GM19193 (cell line): ENCODE measurements around the gene NPDC1.

ENCODE experiments used
- POLR2A ChIP-seq: IDR thresholded peaks from 4 replicates; pipeline ENCODE4 v1.6.1; 2011; ENCODE audit not compliant: insufficient read depth, insufficient read length; ENCODE audit errors: extremely low read depth

Gene NPDC1

DNA sequence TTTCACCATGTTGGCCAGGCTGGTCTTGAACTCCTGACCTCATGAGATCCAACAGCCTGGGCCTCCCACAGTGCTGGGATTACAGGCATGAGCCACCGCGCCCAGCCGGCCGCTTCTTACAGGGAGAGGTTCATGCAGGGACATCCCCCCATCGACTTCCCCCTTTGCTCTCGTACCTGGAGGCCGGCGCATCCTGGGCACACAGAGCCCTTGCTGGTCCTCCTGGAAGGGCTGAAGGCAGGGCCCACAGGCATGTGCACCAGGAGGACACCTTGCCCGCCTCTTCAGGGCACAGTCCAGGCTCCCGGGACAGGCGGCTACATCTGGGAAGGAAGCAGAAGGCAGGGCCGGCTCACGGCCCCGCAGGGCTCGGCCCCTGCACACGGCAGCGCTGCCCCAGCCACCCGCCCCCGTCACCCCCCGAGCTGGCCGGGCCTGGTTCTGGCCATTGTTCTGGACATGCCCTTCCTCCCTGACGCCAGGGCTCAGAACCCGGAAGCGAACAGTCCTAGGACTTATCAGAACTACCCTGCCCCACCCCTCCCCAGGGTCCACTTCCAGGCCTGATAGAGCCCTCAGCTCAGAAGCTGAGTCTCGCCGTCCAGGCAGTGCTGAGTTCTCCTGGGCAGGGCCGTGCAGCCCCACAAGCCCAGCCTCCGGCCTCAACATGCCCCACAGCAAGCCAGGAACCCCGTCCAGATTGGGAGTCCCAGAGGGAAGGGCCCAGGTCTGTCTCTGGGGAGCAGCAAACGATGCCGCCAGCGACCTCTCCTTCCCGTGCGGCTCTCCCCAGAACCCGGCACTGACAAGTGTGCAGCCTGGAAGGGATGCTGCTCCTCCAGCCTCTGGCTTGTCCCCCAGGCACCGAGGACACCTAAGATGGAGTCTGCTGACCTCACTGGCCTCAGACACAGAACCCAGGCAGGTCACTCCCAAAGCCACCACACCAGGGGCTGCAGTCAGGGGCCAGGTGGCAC lies 2.9 kb downstream of the NPDC1 start:
- TF ChIP-seq POLR2A: no peak

DNA sequence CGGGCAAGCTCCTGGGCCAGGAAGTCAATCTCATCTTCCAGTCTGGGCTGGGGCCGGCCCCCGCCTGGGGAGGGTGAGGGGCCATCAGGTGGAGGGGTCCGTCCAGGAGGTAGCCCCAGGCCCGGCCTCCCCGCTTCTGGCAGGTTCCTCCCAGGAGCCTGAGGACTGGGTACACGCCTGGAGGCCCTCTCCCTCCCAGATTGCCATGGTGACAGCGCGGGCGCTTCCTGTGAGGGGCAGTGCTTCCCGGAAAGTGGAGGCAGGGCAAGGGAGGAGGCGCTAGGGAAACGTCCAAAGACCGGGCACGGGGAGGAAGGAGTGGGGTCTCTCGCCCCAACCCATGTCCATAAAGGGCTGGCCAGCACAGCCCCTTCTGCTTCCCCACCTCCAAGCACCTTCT lies 4.9 kb downstream of the NPDC1 start:
- TF ChIP-seq POLR2A: no peak

DNA sequence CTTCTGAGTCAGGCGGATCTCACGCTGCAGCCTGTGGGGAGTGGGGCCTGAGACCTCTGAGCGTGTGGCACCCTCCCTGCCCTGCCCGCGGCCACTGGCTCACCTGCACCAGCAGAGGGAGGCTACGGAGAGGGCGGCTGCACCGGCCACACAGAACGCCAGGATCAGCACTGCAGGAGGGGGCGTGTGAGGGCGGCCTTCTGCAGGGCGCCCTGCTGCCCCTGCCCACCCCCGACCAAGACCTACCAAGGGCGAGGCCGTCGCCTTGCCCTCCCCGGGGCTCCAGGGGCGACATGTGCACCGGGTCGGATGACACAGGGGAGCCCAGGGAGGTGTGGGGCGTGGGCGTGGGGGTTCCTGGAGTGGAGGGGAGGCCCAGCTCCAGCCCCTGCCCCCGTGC lies 5.4 kb downstream of the NPDC1 start:
- TF ChIP-seq POLR2A: no peak

DNA sequence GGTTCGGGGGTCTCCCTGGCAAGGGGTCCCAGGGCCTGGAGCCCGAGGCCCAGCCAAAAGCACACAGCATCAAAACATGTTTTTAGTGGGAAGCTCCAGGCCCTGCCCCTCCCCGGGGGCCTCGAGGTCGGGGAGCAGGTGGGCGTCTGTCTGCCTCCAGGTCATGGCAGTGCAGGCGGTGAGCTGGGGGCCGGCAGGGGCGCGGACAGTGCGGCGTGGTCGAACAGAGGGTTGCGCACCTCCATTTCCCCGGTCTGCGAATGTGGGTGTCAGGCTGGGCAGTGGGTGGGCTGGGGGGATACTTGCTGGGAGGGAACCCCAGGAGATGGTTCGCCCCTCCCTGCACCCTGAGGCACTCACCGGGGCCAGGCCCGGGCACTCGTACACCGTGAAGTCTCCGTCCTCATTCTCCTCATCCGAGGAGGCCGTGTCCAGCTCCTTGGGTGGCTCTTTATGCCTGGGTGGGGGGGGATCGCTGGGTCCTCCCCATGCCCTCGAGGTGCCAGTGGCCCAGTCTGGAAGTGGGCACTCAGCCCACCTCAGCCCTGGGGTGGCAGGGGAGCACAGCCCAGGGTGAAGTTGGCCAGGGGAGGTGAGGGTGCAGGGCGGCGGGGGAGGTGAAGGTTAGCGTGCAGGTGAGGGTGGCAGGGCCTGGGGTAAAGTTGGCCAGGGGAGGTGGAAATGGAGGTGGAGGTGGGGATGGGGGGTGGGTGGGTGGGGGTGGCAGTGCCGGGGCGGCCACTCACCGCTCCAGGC lies 6.2 kb downstream of the NPDC1 start:
- no peak for TF ChIP-seq POLR2A

DNA sequence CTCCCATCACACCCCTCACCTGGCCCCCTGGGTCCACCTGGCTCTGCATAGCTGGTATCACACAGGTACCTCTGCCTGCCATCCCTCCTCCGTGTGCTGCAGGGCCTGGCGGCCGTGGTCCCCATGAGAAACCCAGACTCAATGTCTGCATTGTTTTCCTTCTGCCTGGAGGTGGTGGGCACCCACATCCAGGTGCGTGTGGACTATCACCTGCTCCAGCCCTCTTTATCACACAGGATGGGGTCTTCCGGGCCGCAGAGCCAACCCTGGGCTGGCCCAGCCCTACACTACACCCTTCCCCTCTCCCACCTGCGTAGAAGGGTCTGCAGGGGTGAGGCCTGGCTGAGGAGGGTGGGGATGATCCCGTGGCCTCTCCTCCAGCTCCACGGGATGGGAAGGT lies 7.1 kb downstream of the NPDC1 start:
- no peak for TF ChIP-seq POLR2A

DNA sequence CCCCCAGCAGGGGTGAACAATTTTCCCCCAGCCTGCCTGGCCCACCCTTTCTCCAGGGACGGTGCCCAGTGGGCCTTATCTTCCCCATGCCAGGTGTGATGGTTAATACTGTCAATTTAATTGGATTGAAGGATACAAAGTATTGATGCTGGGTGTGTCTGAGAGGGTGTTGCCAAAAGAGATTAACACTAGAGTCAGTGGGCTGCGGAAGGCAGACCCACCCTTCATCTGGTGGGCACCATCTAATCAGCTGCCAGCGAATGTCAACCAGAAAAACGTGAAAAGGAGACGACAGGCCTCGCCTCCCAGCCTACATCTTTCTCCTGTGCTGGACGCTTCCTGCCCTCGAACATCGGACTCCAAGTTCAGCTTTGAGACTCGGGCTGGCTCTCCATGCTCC lies 8.5 kb downstream of the NPDC1 start:
- TF ChIP-seq POLR2A: no peak

DNA sequence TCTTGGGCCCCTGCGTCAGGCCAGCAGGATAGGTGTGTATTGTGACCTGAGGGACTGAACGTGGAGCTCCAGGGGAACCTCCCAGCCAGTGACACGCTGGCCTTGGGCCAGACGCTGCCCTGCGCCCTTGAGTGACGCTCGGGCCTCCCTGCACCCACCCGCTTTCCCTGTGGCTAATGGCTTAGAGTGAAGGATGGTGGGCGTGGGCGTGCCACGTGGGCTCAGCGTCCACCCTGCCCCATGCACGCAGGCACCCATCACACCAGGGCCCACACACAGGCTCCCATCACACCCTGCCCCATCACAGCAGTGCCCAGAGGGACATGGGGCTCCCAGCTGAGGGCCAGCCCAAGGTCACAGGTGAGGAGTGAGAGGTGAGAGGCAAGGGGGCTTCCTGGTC lies 8.9 kb downstream of the NPDC1 start:
- TF ChIP-seq POLR2A: no peak

DNA sequence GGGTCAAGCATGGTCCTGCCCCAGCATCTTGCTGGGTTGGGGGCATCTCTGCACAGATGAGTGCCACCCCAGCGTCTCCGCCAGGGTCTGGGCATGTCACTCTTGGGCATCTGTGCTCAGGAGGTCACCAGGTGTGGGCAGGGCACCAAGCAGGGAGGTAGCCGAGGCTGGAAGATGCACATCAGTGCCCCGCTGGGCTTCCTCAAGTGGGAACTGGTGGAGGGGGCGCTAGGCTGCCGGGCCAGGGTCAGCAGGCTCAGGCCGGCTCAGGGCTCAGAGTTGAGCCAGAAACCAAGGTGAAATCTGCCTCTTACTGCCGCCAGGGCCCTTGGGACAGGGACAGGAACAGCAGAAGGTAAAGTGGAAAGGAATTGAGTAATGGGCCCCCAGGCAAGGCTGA lies 10.0 kb downstream of the NPDC1 start:
- no peak for TF ChIP-seq POLR2A

DNA sequence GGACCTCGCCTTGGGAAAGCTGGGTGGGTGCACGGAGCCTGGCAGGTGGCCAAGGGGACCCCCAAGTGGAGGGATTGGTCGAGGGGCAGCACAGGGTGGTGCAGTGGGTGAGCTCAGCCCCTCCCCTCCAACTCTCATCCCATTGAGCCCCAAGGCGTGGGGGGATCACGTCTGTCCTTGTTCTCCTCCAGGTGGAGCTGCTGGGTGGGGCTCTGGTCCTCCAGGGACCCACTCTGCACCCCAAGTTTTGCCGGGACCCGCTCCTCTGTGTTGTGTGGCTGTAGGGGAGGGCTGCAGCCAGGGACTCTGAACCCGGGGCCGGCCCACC lies 10.5 kb downstream of the NPDC1 start:
- no peak for TF ChIP-seq POLR2A

DNA sequence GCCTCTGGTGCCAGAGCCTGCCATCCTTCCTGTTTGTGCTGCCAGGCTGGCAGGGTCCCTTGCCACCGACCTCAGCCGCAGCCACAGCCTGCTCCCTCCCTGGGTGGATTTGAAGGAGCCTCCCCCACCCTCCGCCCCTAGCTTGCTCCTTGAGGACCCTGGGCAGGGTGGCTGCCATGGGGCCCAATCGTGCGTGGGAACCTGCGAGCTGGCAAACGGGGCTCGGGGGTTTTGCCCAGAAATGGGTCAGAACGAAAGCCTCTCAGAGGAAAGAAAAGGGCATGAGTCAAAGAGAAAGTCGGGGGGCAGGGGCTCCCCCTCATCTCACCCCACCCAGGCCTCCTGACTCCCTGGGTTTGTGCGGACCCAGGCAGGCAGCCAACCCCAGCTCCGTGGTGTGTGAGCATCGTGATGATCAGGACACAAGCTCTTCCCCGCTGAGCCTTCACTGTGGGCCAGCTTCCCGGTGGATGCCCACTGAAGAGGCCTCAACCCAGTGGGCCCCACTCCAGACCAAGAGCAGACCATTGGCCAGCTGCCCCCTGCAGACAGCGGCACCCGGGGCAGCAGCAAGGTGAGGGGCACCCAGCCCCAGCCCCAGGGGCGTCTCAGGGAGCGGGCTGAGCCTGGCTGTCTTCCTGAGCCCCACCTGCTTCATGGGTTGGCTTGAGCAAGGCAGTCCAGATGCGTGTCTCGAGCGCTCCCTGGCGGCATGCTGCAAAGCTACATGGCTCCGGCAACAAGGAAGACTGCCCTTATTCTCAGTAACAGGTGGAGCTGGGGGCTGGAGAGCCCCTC lies 11.1 kb downstream of the NPDC1 start:
- TF ChIP-seq POLR2A: no peak

DNA sequence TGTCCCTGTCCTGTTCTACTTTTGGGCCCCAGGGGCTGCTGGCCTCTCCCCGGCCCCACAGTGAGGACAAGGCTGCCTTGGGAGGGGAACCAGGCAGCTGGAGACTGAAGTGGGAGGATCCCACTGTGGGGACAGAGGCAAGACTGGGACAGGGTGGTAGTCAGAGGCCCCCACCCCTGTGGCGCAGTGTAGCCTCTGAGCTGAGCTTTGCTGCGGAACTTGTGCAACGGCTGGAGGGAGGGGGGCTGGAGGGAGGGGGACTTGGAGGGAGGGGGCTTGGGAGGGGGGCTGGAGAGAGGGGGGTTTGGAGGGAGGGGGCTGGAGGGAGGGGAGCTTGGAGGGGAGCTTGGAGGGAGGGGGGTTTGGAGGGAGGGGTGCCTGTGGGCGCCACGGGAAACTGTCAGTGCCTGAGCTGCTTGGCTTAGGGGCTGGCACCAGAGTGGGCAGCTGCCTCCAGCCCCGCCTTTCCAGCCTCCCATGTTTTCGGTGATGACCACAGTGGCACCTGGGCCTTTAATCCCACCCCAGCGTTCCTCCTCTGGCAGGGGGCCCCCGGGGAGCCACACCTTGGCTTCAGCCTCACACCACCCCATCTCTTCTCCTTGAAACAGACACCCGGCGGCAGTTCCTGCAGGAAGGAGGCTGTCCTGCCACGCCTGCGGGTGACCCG lies 11.8 kb downstream of the NPDC1 start:
- TF ChIP-seq POLR2A: no peak

DNA sequence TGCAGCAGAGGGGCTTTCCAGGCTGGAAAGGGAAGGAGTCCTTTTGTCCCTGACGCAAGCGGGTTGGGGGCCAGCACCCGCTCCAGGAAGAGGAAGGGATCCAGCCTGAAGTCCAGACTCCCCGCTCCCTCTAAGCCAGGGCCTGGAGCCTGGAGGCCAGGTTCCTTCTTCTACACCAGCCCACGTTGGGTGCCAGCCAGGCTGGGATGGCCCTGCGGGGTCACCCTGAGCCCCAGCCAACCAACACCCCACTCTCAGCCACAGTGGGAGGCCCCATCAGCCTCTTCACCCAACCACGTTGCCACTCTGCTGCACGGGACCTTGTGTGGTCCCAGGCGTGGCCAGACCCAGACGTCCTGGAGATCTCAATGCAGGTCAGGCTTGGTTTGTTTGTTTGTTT lies 13.1 kb downstream of the NPDC1 start:
- no peak for TF ChIP-seq POLR2A

DNA sequence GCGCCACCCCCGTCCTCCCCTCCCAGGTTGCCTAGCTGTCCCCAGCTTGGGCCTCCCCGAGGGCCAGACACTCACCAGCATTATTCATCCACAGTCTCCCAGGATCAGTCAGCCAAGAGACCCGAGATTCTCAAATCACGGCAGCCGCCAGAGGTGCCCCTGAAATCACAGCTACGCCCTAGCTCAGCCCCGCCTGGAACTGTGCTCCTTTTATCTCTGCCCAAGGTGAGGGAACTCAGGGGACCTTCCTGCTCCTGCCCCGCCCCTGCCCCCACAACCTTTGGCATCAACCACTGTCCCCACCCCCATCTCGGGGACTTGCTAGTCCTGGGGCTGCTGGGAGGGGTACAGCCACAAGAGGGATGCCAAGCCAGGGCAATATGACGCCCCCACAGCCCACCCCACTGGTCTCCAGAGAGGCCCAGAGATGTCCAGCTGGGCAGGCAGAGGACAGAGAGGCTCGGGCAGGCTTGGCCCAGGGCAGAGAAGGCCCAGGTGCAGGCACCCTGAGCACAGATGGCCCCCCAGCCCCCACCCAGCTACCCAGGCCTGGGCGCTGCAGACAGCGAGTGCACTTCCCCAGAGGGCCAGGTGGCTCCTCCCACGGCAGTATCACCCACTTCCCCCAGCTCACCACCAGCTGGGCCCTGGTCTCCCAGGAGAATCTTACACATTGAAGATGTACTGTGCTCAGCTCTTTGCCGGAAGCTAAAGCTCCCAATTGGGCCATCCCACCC lies 13.9 kb downstream of the NPDC1 start, which contains the start of gene FUT7:
Gene FUT7, minus strand, starts transcription at position 185 of the 737 bp plus-strand sequence. Its CDS starts 97 bp downstream, at position 88.
- TF ChIP-seq POLR2A: no peak
